WTC11 (cell line): ENCODE data around the gene PIAS2. TPM values are rescaled to one million over a fixed set of nuclear protein-coding genes. Genes with fewer than 3 reads are reported as not detected.

Experiments
- ATAC-seq: fragments of 200-7000 bp; cut with Tn5 transposase; 2 replicates; pipeline ENCODE4 v1.10.0; 2021; ENCODE audit warnings: mild to moderate bottlenecking, moderate library complexity
- CTCF ChIA-PET: fragments of 300-600 bp; sonication (Branson Sonifier 250); formaldehyde crosslinking; loops from one replicate; lab custom pipeline; 2021; ENCODE audit warnings: antibody characterized with exemption; lab: Charles Lee
- POLR2A ChIA-PET: fragments of 350-600 bp; sonication (Branson Sonifier 250); formaldehyde crosslinking; loops from one replicate; lab custom pipeline; 2021; ENCODE audit warnings: antibody characterized with exemption; lab: Charles Lee
- DNase-seq: peaks from one replicate; pipeline ENCODE4 v3.0.0; 2021; ENCODE audit warnings: low spot score
- H3K27ac Mint-ChIP-seq: 2 replicates; pipeline ENCODE4 v1.8.0; 2021; ENCODE audit warnings: mixed read lengths
- H3K27me3 Mint-ChIP-seq: 2 replicates; pipeline ENCODE4 v1.8.0; 2021; ENCODE audit warnings: low read depth, mild to moderate bottlenecking, moderate library complexity, mixed read lengths
- H3K36me3 Mint-ChIP-seq: 2 replicates; pipeline ENCODE4 v1.8.0; 2021; ENCODE audit warnings: mixed read lengths
- H3K4me1 Mint-ChIP-seq: 2 replicates; pipeline ENCODE4 v1.8.0; 2022; ENCODE audit warnings: mixed read lengths
- H3K4me3 Mint-ChIP-seq: 2 replicates; pipeline ENCODE4 v1.8.0; 2021; ENCODE audit warnings: mild to moderate bottlenecking, moderate library complexity, mixed read lengths
- H3K9me3 Mint-ChIP-seq: 2 replicates; pipeline ENCODE4 v1.8.0; 2021; ENCODE audit warnings: mixed read lengths
- ATF1 ChIP-seq: sonication (generic); formaldehyde crosslinking; IDR thresholded peaks from 2 replicates; pipeline ENCODE4 v1.8.1; 2023; ENCODE audit warnings: mild to moderate bottlenecking, moderate library complexity, missing genetic modification reagents
- ATF6 ChIP-seq: sonication (generic); formaldehyde crosslinking; IDR thresholded peaks from 2 replicates; pipeline ENCODE4 v1.8.1; 2023; ENCODE audit warnings: mild to moderate bottlenecking, missing genetic modification reagents
- CREB1 ChIP-seq: sonication (generic); formaldehyde crosslinking; IDR thresholded peaks from 2 replicates; pipeline ENCODE4 v1.8.0; 2023; ENCODE audit warnings: mild to moderate bottlenecking, missing genetic modification reagents
- E2F4 ChIP-seq: sonication (generic); formaldehyde crosslinking; IDR thresholded peaks from 2 replicates; pipeline ENCODE4 v1.8.1; 2022; ENCODE audit warnings: low read depth, mild to moderate bottlenecking, moderate library complexity, missing genetic modification reagents, borderline replicate concordance
- ELF4 ChIP-seq: sonication (generic); formaldehyde crosslinking; IDR thresholded peaks from 2 replicates; pipeline ENCODE4 v1.8.1; 2022; ENCODE audit warnings: low read depth, mild to moderate bottlenecking, moderate library complexity, missing genetic modification reagents
- ETV6 ChIP-seq: sonication (generic); formaldehyde crosslinking; IDR thresholded peaks from 2 replicates; pipeline ENCODE4 v1.8.1; 2022; ENCODE audit warnings: mild to moderate bottlenecking, missing genetic modification reagents
- GTF2I ChIP-seq: fragments of 250-450 bp; sonication (Bioruptor Pico); conservative IDR thresholded peaks from 2 replicates; pipeline ENCODE4 v1.4.0; 2021; ENCODE audit warnings: mild to moderate bottlenecking
- IRF2 ChIP-seq: sonication (generic); formaldehyde crosslinking; IDR thresholded peaks from 2 replicates; pipeline ENCODE4 v1.8.0; 2022; ENCODE audit warnings: low read depth, missing genetic modification reagents, borderline replicate concordance
- NR3C1 ChIP-seq: sonication (generic); formaldehyde crosslinking; conservative IDR thresholded peaks from 2 replicates; pipeline ENCODE4 v1.8.1; 2023; ENCODE audit warnings: low read depth, mild to moderate bottlenecking, missing genetic modification reagents
- SP1 ChIP-seq: sonication (generic); formaldehyde crosslinking; conservative IDR thresholded peaks from 2 replicates; pipeline ENCODE4 v1.8.1; 2022; ENCODE audit warnings: missing genetic modification reagents
- TCF7 ChIP-seq: sonication (generic); formaldehyde crosslinking; IDR thresholded peaks from 2 replicates; pipeline ENCODE4 v1.8.0; 2022; ENCODE audit warnings: mild to moderate bottlenecking, low read depth, missing genetic modification reagents, moderate library complexity
- ZNF219 ChIP-seq: sonication (generic); formaldehyde crosslinking; IDR thresholded peaks from 2 replicates; pipeline ENCODE4 v1.8.0; 2023; ENCODE audit warnings: missing genetic modification reagents, mild to moderate bottlenecking, borderline replicate concordance
- ZNF317 ChIP-seq: sonication (generic); formaldehyde crosslinking; IDR thresholded peaks from 2 replicates; pipeline ENCODE4 v1.8.1; 2023; ENCODE audit warnings: low read depth, mild to moderate bottlenecking, moderate library complexity, missing genetic modification reagents, borderline replicate concordance
- ZNF532 ChIP-seq: fragments of 250-450 bp; sonication (Bioruptor Pico); IDR thresholded peaks from 2 replicates; pipeline ENCODE4 v1.9.0; 2021; ENCODE audit warnings: mild to moderate bottlenecking, borderline replicate concordance
- total RNA-seq: library from RNA; stranded (reverse); gene quantifications from 3 replicates; pipeline ENCODE4 v1.2.3, GENCODE V29; 2021
- TF ChIP-seq, protein P1 (sequence below): sonication (generic); formaldehyde crosslinking; IDR thresholded peaks from 2 replicates; pipeline ENCODE4 v1.8.0; 2022; ENCODE audit warnings: mild to moderate bottlenecking, missing genetic modification reagents
- TF ChIP-seq, protein P2 (sequence below): sonication (generic); formaldehyde crosslinking; IDR thresholded peaks from 2 replicates; pipeline ENCODE4 v1.8.0; 2023; ENCODE audit warnings: missing genetic modification reagents
- TF ChIP-seq, protein P3 (sequence below): fragments of 250-450 bp; sonication (Bioruptor Pico); IDR thresholded peaks from 2 replicates; pipeline ENCODE4 v1.9.0; 2021; ENCODE audit warnings: moderate library complexity, mild to moderate bottlenecking, inconsistent platforms, borderline replicate concordance

PIAS2 gene
- total RNA-seq, 1 experiment from 2014 or later = 50.7 TPM

- TF ChIP-seq, protein P1, sequence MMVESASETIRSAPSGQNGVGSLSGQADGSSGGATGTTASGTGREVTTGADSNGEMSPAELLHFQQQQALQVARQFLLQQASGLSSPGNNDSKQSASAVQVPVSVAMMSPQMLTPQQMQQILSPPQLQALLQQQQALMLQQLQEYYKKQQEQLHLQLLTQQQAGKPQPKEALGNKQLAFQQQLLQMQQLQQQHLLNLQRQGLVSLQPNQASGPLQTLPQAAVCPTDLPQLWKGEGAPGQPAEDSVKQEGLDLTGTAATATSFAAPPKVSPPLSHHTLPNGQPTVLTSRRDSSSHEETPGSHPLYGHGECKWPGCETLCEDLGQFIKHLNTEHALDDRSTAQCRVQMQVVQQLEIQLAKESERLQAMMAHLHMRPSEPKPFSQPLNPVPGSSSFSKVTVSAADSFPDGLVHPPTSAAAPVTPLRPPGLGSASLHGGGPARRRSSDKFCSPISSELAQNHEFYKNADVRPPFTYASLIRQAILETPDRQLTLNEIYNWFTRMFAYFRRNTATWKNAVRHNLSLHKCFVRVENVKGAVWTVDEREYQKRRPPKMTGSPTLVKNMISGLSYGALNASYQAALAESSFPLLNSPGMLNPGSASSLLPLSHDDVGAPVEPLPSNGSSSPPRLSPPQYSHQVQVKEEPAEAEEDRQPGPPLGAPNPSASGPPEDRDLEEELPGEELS (CRISPR knock-in tag) = no peak
- TF ChIP-seq ELF4 (CRISPR knock-in tag) (no peak), ATF6 (no peak)
Observed at GRCh38 chr18:46812311-46812710, 105.0 kb downstream of the PIAS2 start (continued).

DNA sequence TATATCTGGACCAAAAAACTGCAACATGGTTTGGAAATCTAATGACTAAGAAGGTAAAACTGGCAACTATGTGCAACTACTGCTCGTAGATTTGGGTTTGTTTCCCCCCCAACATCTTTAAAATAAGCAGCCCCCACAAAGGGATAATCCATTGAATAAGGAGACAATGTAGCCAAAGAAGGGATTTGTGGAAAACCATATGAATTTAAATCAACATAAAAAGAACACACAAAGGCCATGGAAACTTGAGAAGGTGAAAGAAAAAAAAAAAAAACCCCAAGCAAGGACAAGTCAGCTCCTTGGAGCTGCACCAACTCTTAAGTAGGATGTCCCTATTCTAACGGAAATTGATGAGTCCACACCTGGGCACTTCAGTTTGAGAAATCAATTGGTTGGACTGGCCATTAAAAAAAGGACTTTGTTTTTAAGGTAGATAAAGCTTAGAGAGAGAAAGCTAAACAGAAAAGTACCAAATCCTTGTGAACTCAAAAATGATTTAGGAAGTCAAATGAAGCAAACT lies 106.8 kb downstream of the PIAS2 start:
- Mint-ChIP-seq H3K9me3 (no peaks in the 10 kb centered on the region), H3K36me3 (peaks cover 3% of the 10 kb centered on the region; the same call in 1 of the 2 replicates), H3K27me3 (no peaks in the 10 kb centered on the region), H3K27ac (peak overlapping the region; percentile 85)
- CTCF ChIA-PET = interaction anchor here (0.6 kb wide), 2 partner anchors 54 to 152 kb away, joined by 3 read pairs; partner anchors contain the start of gene ST8SIA5
- ATAC-seq (peak; percentile 66), DNase-seq (no peak)
- TF ChIP-seq ATF1 (CRISPR knock-in tag) = no peak
- no peak for TF ChIP-seq E2F4
- TF ChIP-seq, protein P2, sequence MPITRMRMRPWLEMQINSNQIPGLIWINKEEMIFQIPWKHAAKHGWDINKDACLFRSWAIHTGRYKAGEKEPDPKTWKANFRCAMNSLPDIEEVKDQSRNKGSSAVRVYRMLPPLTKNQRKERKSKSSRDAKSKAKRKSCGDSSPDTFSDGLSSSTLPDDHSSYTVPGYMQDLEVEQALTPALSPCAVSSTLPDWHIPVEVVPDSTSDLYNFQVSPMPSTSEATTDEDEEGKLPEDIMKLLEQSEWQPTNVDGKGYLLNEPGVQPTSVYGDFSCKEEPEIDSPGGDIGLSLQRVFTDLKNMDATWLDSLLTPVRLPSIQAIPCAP (CRISPR knock-in tag) = no peak
- no peak for TF ChIP-seq GTF2I (CRISPR knock-in tag)
- no peak for TF ChIP-seq ZNF219 (CRISPR knock-in tag)
- TF ChIP-seq, protein P3, sequence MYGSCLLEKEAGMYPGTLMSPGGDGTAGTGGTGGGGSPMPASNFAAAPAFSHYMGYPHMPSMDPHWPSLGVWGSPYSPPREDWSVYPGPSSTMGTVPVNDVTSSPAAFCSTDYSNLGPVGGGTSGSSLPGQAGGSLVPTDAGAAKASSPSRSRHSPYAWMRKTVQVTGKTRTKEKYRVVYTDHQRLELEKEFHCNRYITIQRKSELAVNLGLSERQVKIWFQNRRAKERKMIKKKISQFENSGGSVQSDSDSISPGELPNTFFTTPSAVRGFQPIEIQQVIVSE (CRISPR knock-in tag) = no peak
- TF ChIP-seq, all 79 proteins: peak for 0
- POLR2A ChIA-PET = no interaction called here
- Mint-ChIP-seq H3K4me3 (no peak overlapping the region), H3K4me1 (peaks cover 15% of the 10 kb centered on the region)

- ATAC-seq = no peak
- H3K9me3 Mint-ChIP-seq = no peaks in the 10 kb centered on the region
- no peak overlapping the region for H3K4me3 Mint-ChIP-seq
- ChIA-PET POLR2A (no interaction called here), CTCF (no interaction called here)
- H3K36me3 Mint-ChIP-seq = peaks cover 3% of the 10 kb centered on the region; the same call in 1 of the 2 replicates
- no peaks in the 10 kb centered on the region for H3K27me3 Mint-ChIP-seq
- DNase-seq = no peak
- H3K4me1 Mint-ChIP-seq = peaks cover 15% of the 10 kb centered on the region
- H3K27ac Mint-ChIP-seq = peak overlapping the region; percentile 53; the same call in 1 of the 2 replicates
- TF ChIP-seq ZNF317 (CRISPR knock-in tag) (no peak), NR3C1 (CRISPR knock-in tag) (no peak), ZNF532 (CRISPR knock-in tag) (no peak), IRF2 (CRISPR knock-in tag) (no peak), SP1 (CRISPR knock-in tag) (no peak), ETV6 (CRISPR knock-in tag) (no peak), TCF7 (CRISPR knock-in tag) (no peak), CREB1 (CRISPR knock-in tag) (no peak)
- TF ChIP-seq, protein P2 (CRISPR knock-in tag) = no peak
Observed at GRCh38 chr18:46809145-46809544, 108.2 kb downstream of the PIAS2 start.
